NCI-H2227 treated with DMSO at 0.1 percent for 48 hours (cell line): ENCODE data around the gene SEC23IP.
"Not testable (repeated sequence)": the region's sequence is repeated elsewhere in the genome, so short reads cannot be mapped to it uniquely, and the experiment has no call there.

Experiments
- DNase-seq: peaks from one replicate; lab custom pipeline; 2025; lab: John Stamatoyannopoulos, UW

The SEC23IP gene

GRCh38 chr10:119883901-119884611 is 8.5 kb upstream of the SEC23IP start:
- not testable (repeated sequence) for DNase-seq

GRCh38 chr10:119886070-119886469 is 6.5 kb upstream of the SEC23IP start:
- DNase-seq = not testable (repeated sequence)

GRCh38 chr10:119888715-119889114 is 3.8 kb upstream of the SEC23IP start:
- DNase-seq = not testable (repeated sequence)

GRCh38 chr10:119889201-119889600 is 3.3 kb upstream of the SEC23IP start:
- DNase-seq = not testable (repeated sequence)

- not testable (repeated sequence) for DNase-seq
Measured at GRCh38 chr10:119890307-119890706, 2.2 kb upstream of the SEC23IP start.

- DNase-seq = not testable (repeated sequence)
Measured at GRCh38 chr10:119891849-119892187, 712 bp upstream of the SEC23IP start.

- DNase-seq = no peak
Measured at GRCh38 chr10:119893074-119893473, 544 bp downstream of the SEC23IP start.

GRCh38 chr10:119893845-119894427 is 1.4 kb downstream of the SEC23IP start:
- DNase-seq = no peak

GRCh38 chr10:119896061-119896655 is 3.6 kb downstream of the SEC23IP start:
- DNase-seq = no peak

GRCh38 chr10:119896937-119897770 is 4.6 kb downstream of the SEC23IP start:
- DNase-seq = peak; percentile 8

GRCh38 chr10:119898577-119898976 is 6.0 kb downstream of the SEC23IP start:
- no peak for DNase-seq

GRCh38 chr10:119903946-119904666 is 11.6 kb downstream of the SEC23IP start:
- no peak for DNase-seq

- DNase-seq = not testable (repeated sequence)
Measured at GRCh38 chr10:119907695-119908094, 15.2 kb downstream of the SEC23IP start.

- DNase-seq = no peak
Measured at GRCh38 chr10:119908166-119908565, 15.6 kb downstream of the SEC23IP start.

- DNase-seq = no peak
Measured at GRCh38 chr10:119910689-119911088, 18.2 kb downstream of the SEC23IP start.

- no peak for DNase-seq
Measured at GRCh38 chr10:119917777-119918176, 25.2 kb downstream of the SEC23IP start.

- no peak for DNase-seq
Measured at GRCh38 chr10:119919271-119919670, 26.7 kb downstream of the SEC23IP start.

GRCh38 chr10:119919826-119920225 is 27.3 kb downstream of the SEC23IP start:
- DNase-seq = no peak

GRCh38 chr10:119928411-119928810 is 35.9 kb downstream of the SEC23IP start:
- DNase-seq = no peak

- no peak for DNase-seq
Measured at GRCh38 chr10:119931871-119932270, 39.3 kb downstream of the SEC23IP start.

GRCh38 chr10:119932631-119933030 is 40.1 kb downstream of the SEC23IP start:
- DNase-seq = no peak

- DNase-seq = peak; percentile 33
Measured at GRCh38 chr10:119933179-119933578, 40.6 kb downstream of the SEC23IP start.
